Panc1 (cell line): Measurements from ENCODE around the gene FUT3.

ENCODE experiments used
- POLR2AphosphoS5 ChIP-seq: IDR thresholded peaks from 2 replicates; pipeline ENCODE4 v1.6.1; 2012; ENCODE audit warnings: mild to moderate bottlenecking, low read depth, low read length, moderate library complexity
- TF ChIP-seq, protein P1 (sequence below): fragments of 450-650 bp; IDR thresholded peaks from 2 replicates; pipeline ENCODE4 v1.5.1; 2017; ENCODE audit warnings: mild to moderate bottlenecking
- TF ChIP-seq, protein P2 (sequence below), 2 experiments: IDR thresholded peaks; 2 replicates each; pipeline ENCODE4 v1.6.1; 2011 to 2012; ENCODE audit warnings: low read depth in 2 of 2, control low read depth in 1 of 2, low read length in 1 of 2, mild to moderate bottlenecking in 1 of 2, moderate library complexity in 1 of 2; ENCODE audit not compliant: insufficient read depth in 1 of 2

- TF ChIP-seq, protein P1, sequence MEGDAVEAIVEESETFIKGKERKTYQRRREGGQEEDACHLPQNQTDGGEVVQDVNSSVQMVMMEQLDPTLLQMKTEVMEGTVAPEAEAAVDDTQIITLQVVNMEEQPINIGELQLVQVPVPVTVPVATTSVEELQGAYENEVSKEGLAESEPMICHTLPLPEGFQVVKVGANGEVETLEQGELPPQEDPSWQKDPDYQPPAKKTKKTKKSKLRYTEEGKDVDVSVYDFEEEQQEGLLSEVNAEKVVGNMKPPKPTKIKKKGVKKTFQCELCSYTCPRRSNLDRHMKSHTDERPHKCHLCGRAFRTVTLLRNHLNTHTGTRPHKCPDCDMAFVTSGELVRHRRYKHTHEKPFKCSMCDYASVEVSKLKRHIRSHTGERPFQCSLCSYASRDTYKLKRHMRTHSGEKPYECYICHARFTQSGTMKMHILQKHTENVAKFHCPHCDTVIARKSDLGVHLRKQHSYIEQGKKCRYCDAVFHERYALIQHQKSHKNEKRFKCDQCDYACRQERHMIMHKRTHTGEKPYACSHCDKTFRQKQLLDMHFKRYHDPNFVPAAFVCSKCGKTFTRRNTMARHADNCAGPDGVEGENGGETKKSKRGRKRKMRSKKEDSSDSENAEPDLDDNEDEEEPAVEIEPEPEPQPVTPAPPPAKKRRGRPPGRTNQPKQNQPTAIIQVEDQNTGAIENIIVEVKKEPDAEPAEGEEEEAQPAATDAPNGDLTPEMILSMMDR: no peak
- no peak for TF ChIP-seq POLR2AphosphoS5
- TF ChIP-seq, protein P2, sequence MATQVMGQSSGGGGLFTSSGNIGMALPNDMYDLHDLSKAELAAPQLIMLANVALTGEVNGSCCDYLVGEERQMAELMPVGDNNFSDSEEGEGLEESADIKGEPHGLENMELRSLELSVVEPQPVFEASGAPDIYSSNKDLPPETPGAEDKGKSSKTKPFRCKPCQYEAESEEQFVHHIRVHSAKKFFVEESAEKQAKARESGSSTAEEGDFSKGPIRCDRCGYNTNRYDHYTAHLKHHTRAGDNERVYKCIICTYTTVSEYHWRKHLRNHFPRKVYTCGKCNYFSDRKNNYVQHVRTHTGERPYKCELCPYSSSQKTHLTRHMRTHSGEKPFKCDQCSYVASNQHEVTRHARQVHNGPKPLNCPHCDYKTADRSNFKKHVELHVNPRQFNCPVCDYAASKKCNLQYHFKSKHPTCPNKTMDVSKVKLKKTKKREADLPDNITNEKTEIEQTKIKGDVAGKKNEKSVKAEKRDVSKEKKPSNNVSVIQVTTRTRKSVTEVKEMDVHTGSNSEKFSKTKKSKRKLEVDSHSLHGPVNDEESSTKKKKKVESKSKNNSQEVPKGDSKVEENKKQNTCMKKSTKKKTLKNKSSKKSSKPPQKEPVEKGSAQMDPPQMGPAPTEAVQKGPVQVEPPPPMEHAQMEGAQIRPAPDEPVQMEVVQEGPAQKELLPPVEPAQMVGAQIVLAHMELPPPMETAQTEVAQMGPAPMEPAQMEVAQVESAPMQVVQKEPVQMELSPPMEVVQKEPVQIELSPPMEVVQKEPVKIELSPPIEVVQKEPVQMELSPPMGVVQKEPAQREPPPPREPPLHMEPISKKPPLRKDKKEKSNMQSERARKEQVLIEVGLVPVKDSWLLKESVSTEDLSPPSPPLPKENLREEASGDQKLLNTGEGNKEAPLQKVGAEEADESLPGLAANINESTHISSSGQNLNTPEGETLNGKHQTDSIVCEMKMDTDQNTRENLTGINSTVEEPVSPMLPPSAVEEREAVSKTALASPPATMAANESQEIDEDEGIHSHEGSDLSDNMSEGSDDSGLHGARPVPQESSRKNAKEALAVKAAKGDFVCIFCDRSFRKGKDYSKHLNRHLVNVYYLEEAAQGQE (IDR thresholded peaks at IDR 0.05; ENCODE audit: insufficient read depth in 1 of 2, low read depth in 2 of 2, low read length in 1 of 2): no peak
These were observed 26.1 kb downstream of the FUT3 start for GRCh38 chr19:5825178-5825577.
